Right lobe of liver (tissue), 4 donors: ENCODE data around the gene SEPTIN5.

Source experiments
- POLR2A ChIP-seq: fragments of 450-650 bp; IDR thresholded peaks from one replicate; pipeline ENCODE4 v1.6.1; 2017; ENCODE audit warnings: antibody characterized with exemption, mild to moderate bottlenecking
- TF ChIP-seq, protein P1 (sequence below), 4 donors: fragments of 200-600 bp in 3 of 4; fragments of 450-650 bp in 1 of 4; IDR thresholded peaks; one replicate each; pipeline versions ENCODE4 v1.5.1 to v1.8.0; 2016 to 2022; ENCODE audit warnings: antibody characterized with exemption in 4 of 4, mild to moderate bottlenecking in 2 of 4
- donor health status: DM: no; HTN: no; CAD: no.
- donor health status: DM: no; HTN: no; CAD: no.
- donor health status: DM: no; HTN: yes; CAD: no.

DNA sequence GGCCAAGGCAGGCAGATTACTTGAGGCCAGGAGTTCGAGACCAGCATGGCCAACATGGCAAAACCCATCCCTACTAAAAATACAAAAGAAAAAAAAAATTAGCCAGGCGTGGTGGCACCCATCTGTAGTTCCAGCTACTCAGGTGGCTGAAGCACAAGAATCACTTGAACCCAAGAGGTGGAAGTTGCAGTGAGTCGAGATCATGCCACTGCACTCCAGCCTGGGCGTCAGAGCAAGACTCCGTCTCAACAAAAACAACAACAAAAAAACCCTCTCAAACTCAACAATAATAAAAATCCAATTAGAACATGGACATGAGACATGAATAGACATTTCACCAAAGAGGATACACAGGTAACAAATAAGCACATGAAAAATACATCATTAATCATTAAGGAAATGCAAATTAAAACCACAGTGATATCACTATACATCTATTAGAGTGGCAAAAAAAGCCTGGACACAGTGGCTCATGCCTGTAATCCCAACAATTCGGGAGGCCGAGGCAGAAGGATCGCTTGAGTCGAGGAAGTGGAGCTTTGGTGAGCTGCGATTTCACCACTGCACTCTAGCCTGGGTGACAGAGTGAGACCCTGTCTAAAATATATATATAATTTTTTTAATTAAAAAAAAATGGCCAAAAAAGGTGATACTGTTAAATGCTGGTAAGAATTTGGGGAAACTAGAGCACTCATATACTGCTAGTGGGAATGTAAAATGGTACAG lies 12.7 kb upstream of the SEPTIN5 start:
- TF ChIP-seq, protein P1, sequence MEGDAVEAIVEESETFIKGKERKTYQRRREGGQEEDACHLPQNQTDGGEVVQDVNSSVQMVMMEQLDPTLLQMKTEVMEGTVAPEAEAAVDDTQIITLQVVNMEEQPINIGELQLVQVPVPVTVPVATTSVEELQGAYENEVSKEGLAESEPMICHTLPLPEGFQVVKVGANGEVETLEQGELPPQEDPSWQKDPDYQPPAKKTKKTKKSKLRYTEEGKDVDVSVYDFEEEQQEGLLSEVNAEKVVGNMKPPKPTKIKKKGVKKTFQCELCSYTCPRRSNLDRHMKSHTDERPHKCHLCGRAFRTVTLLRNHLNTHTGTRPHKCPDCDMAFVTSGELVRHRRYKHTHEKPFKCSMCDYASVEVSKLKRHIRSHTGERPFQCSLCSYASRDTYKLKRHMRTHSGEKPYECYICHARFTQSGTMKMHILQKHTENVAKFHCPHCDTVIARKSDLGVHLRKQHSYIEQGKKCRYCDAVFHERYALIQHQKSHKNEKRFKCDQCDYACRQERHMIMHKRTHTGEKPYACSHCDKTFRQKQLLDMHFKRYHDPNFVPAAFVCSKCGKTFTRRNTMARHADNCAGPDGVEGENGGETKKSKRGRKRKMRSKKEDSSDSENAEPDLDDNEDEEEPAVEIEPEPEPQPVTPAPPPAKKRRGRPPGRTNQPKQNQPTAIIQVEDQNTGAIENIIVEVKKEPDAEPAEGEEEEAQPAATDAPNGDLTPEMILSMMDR (IDR thresholded peaks at IDR 0.05): no peak
- TF ChIP-seq POLR2A: no peak
